Lung (tissue), 12 donors: ENCODE data around the gene ATG2A. TPM values are rescaled to one million over a fixed set of nuclear protein-coding genes. Genes with fewer than 3 reads are reported as not detected.

ENCODE experiments used
- ATAC-seq: fragments of 200-7000 bp; cut with Tn5 transposase; one replicate; pipeline ENCODE4 v1.9.1; 2020; ENCODE audit warnings: moderate number of reproducible peaks; ENCODE audit not compliant: insufficient read depth, low FRiP score
- DNase-seq, 3 donors: peaks; one replicate each; pipeline ENCODE4 v3.0.0-alpha.2; 2013 to 2017
- H3K27ac ChIP-seq, 2 donors: one replicate each; pipeline ENCODE4 v1.5.1; 2013; ENCODE audit warnings: mild to moderate bottlenecking in 2 of 2, moderate library complexity in 2 of 2, control low read depth in 1 of 2, inconsistent platforms in 1 of 2, low read depth in 1 of 2, low read length in 1 of 2
- H3K27me3 ChIP-seq, 3 donors: one replicate each; pipeline ENCODE4 v1.5.1; 2013; ENCODE audit warnings: low read length in 2 of 3; ENCODE audit not compliant: control insufficient read depth in 3 of 3, insufficient read depth in 3 of 3
- H3K36me3 ChIP-seq, 4 donors: one replicate each; pipeline ENCODE4 v1.5.1; 2013; ENCODE audit warnings: low read length in 4 of 4, mild to moderate bottlenecking in 1 of 4, moderate library complexity in 1 of 4; ENCODE audit not compliant: control insufficient read depth in 4 of 4, insufficient read depth in 4 of 4
- H3K4me1 ChIP-seq, 5 donors: one replicate each; pipeline ENCODE4 v1.5.1; 2013; ENCODE audit warnings: low read length in 5 of 5, mild to moderate bottlenecking in 2 of 5, moderate library complexity in 1 of 5; ENCODE audit not compliant: control insufficient read depth in 5 of 5, insufficient read depth in 5 of 5
- H3K4me3 ChIP-seq: one replicate; pipeline ENCODE4 v1.5.1; 2013; ENCODE audit warnings: mild to moderate bottlenecking, control low read depth, moderate library complexity
- H3K9ac ChIP-seq, 2 donors: one replicate each; pipeline ENCODE4 v1.5.1; 2013; ENCODE audit warnings: low read length in 2 of 2, control low read depth in 1 of 2; ENCODE audit not compliant: insufficient read depth in 1 of 2
- H3K9me3 ChIP-seq, 4 donors: one replicate each; pipeline ENCODE4 v1.5.1; 2013; ENCODE audit warnings: low read length in 3 of 4, mild to moderate bottlenecking in 1 of 4, moderate library complexity in 1 of 4; ENCODE audit not compliant: control insufficient read depth in 4 of 4, insufficient read depth in 3 of 4
- CTCF ChIP-seq: IDR thresholded peaks from 2 replicates; pipeline ENCODE4 v1.5.1; 2012; ENCODE audit warnings: mild to moderate bottlenecking; ENCODE audit errors: control extremely low read depth, extremely low read depth
- WGBS, 2 donors: extraction: QIAGEN DNeasy Blood & Tissue Kit; methylation state at CpG; one replicate each; pipeline ENCODE4 v1.1.7; 2013; 5-methylcytosine and 5-hydroxymethylcytosine counted together
- polyA plus RNA-seq, 2 donors: library from polyadenylated mRNA; stranded (reverse); fragments of 200-250 nt; gene quantifications; one replicate each; pipeline ENCODE4 v1.2.1, GENCODE V29; 2013
- total RNA-seq, 2 donors: library from RNA; depleted of rRNA in 1 of 2; stranded (reverse); fragments of >200 nt in 1 of 2; gene quantifications; one replicate each; pipeline ENCODE4 v1.2.1, GENCODE V29; 2014 to 2021
- donor health status: control.
- donor health status: control.
- donor health status: Bipolar disorder and iron deficiency.
- donor health status: healthy.
- donor health status: DM: yes; HTN: yes; CAD: no.

The ATG2A gene
- total and polyA plus RNA-seq, 4 donors: 17.4 to 32.5 (median 21.0) TPM

- no peak overlapping the region for H3K4me3 ChIP-seq
- DNase-seq (peak in 2 of 3 donors; percentile 43), ATAC-seq (peak; percentile 29)
- H3K27me3 ChIP-seq: no peaks in the 10 kb centered on the region
- peaks cover 0 to 3% (median 0%) of the 10 kb centered on the region in 4 donors for H3K9me3 ChIP-seq
- 44 to 47% methylated on average over 18 to 19 of the region's 19 CpGs for WGBS, 2 donors
- H3K36me3 ChIP-seq: peaks cover 4 to 32% (median 15%) of the 10 kb centered on the region in 4 donors
- H3K27ac ChIP-seq: peak overlapping the region; percentile 76 to 91
- peaks cover 23 to 49% (median 46%) of the 10 kb centered on the region in 5 donors for H3K4me1 ChIP-seq
- no peak overlapping the region for H3K9ac ChIP-seq
- no peak for TF ChIP-seq CTCF
Observed at GRCh38 chr11:64870176-64870892, 46.7 kb downstream of the ATG2A start.

GRCh38 chr11:64869571-64870175 is 47.3 kb downstream of the ATG2A start:
- Histone ChIP-seq H3K4me3 (no peak overlapping the region), H3K27me3 (no peaks in the 10 kb centered on the region), H3K27ac (peak overlapping the region; percentile 76 to 91), H3K4me1 (peaks cover 23 to 53% (median 40%) of the 10 kb centered on the region in 5 donors), H3K9me3 (peaks cover 0 to 3% (median 0%) of the 10 kb centered on the region in 4 donors), H3K36me3 (peaks cover 4 to 32% (median 15%) of the 10 kb centered on the region in 4 donors), H3K9ac (no peak overlapping the region)
- no peak for TF ChIP-seq CTCF
- no peak for ATAC-seq
- 60 to 62% methylated on average over 9 of the region's 9 CpGs for WGBS, 2 donors
- peak in 1 of 3 donors; percentile 37 for DNase-seq

GRCh38 chr11:64868904-64869570 is 48.0 kb downstream of the ATG2A start:
- Histone ChIP-seq H3K27me3 (no peaks in the 10 kb centered on the region), H3K9ac (no peak overlapping the region), H3K9me3 (peaks cover 0 to 3% (median 0%) of the 10 kb centered on the region in 4 donors), H3K4me3 (no peak overlapping the region), H3K27ac (peak overlapping the region; percentile 76 to 91), H3K4me1 (peaks cover 23 to 59% (median 40%) of the 10 kb centered on the region in 5 donors), H3K36me3 (peaks cover 4 to 28% (median 11%) of the 10 kb centered on the region in 4 donors)
- ATAC-seq (peak; percentile 49), DNase-seq (no peak)
- TF ChIP-seq CTCF: no peak
- WGBS, 2 donors: 49 to 66% methylated on average over 21 of the region's 21 CpGs
